A549 (cell line): ENCODE data around the gene NKIRAS2. TPM values are rescaled to one million over a fixed set of nuclear protein-coding genes. Genes with fewer than 3 reads are reported as not detected.

Source experiments
- ATAC-seq, 2 experiments: fragments of 200-7000 bp in 1 of 2; fragments of >200 bp in 1 of 2; cut with Nextera tagmentation in 1 of 2; cut with Tn5 transposase in 1 of 2; 3 replicates each; pipeline versions ENCODE4 v1.8.0 to v1.9.1; 2018 to 2020; ENCODE audit warnings: mild to moderate bottlenecking in 1 of 2, moderate library complexity in 1 of 2
- CTCF ChIA-PET: fragments of 300-600 bp; sonication (Branson Sonifier 250); formaldehyde crosslinking; extraction: SDS; loops from one replicate; lab custom pipeline; 2021; ENCODE audit warnings: antibody characterized with exemption, inconsistent platforms; lab: Yijun Ruan, JAX
- POLR2A ChIA-PET: fragments of 350-600 bp; formaldehyde crosslinking; extraction: SDS; loops from one replicate; lab custom pipeline; 2021; ENCODE audit warnings: antibody characterized with exemption, inconsistent platforms; lab: Yijun Ruan, JAX
- DNase-seq, 2 experiments: peaks; one replicate each; pipeline versions ENCODE4 v3.0.0 to v3.0.0-alpha.2; 2011 to 2016; ENCODE audit warnings: low read depth in 1 of 2, low spot score in 1 of 2
- FAIRE-seq: peaks from 2 replicates; lab custom pipeline; 2011; peaks lifted over from hg19 to GRCh38; lab: Jason Lieb, UNC
- H3K27ac ChIP-seq, 2 experiments: fragments of >200 bp; sonication (Bioruptor Twin); formaldehyde crosslinking; 3 replicates each; pipeline ENCODE4 v1.5.1; 2016 to 2017
- H3K4me1 ChIP-seq: fragments of >200 bp; sonication (Bioruptor Twin); formaldehyde crosslinking; 3 replicates; pipeline ENCODE4 v1.6.1; 2016
- H3K4me2 ChIP-seq: fragments of >200 bp; sonication (Bioruptor Twin); formaldehyde crosslinking; 3 replicates; pipeline ENCODE4 v1.6.1; 2016
- H3K4me3 ChIP-seq: fragments of >200 bp; sonication (Bioruptor Twin); formaldehyde crosslinking; 3 replicates; pipeline ENCODE4 v1.5.1; 2016
- H3K9me3 ChIP-seq: fragments of >200 bp; sonication (Bioruptor Twin); formaldehyde crosslinking; 3 replicates; pipeline ENCODE4 v1.6.1; 2016
- CHD2 ChIP-seq: fragments of 150-350 bp; IDR thresholded peaks from 2 replicates; pipeline ENCODE4 v1.6.1; 2014; ENCODE audit warnings: low read length; ENCODE audit not compliant: partially characterized antibody
- EHMT2 ChIP-seq: fragments of 200-600 bp; sonication (generic); IDR thresholded peaks from 2 replicates; pipeline ENCODE4 v1.6.1; 2016; ENCODE audit warnings: antibody characterized with exemption, low read depth, mild to moderate bottlenecking, moderate library complexity
- EP300 ChIP-seq, 2 experiments: fragments of >200 bp; sonication (Bioruptor Twin); formaldehyde crosslinking; IDR thresholded peaks; 2 replicates in 1 of 2; 3 replicates in 1 of 2; pipeline ENCODE4 v1.6.1; 2016 to 2017
- FOSB ChIP-seq: fragments of 250-450 bp; sonication (Bioruptor Pico); IDR thresholded peaks from 2 replicates; pipeline ENCODE4 v1.5.0; 2020; ENCODE audit warnings: mild to moderate bottlenecking, moderate library complexity
- FOSL2 ChIP-seq, 2 experiments: fragments of 450-650 bp in 1 of 2; fragments of >200 bp in 1 of 2; sonication (Bioruptor Twin) in 1 of 2; formaldehyde crosslinking; IDR thresholded peaks; 2 replicates each; pipeline versions ENCODE4 v1.5.0 to v1.6.1; 2016 to 2020; ENCODE audit warnings: mild to moderate bottlenecking in 1 of 2, moderate library complexity in 1 of 2
- FOXS1 ChIP-seq: fragments of 250-450 bp; sonication (Bioruptor Pico); IDR thresholded peaks from 2 replicates; pipeline ENCODE4 v1.5.0; 2020; ENCODE audit warnings: mild to moderate bottlenecking, moderate library complexity
- GATA3 ChIP-seq: IDR thresholded peaks from 2 replicates; pipeline ENCODE4 v1.6.1; 2012; ENCODE audit warnings: borderline replicate concordance
- HOXB13 ChIP-seq: fragments of 250-450 bp; sonication (Bioruptor Pico); IDR thresholded peaks from 2 replicates; pipeline ENCODE4 v1.5.0; 2020; ENCODE audit warnings: low read depth, mild to moderate bottlenecking, moderate library complexity
- KDM1A ChIP-seq: fragments of 200-600 bp; sonication (generic); IDR thresholded peaks from 2 replicates; pipeline ENCODE4 v1.6.1; 2016; ENCODE audit warnings: low read depth, mild to moderate bottlenecking
- KDM5A ChIP-seq: fragments of 200-600 bp; sonication (generic); IDR thresholded peaks from 2 replicates; pipeline ENCODE4 v1.6.1; 2016; ENCODE audit warnings: antibody characterized with exemption, mild to moderate bottlenecking
- MAX ChIP-seq: IDR thresholded peaks from 2 replicates; pipeline ENCODE4 v1.6.1; 2012
- MYC ChIP-seq: IDR thresholded peaks from 2 replicates; pipeline ENCODE4 v1.6.1; 2012; ENCODE audit warnings: mild to moderate bottlenecking, inconsistent platforms, low read length, improper control_type of control experiment, borderline replicate concordance
- NPAS2 ChIP-seq: fragments of 250-450 bp; sonication (Bioruptor Pico); IDR thresholded peaks from 2 replicates; pipeline ENCODE4 v1.8.0; 2022; ENCODE audit warnings: mild to moderate bottlenecking, moderate library complexity, borderline replicate concordance
- RAD21 ChIP-seq, 2 experiments: fragments of >200 bp in 1 of 2; sonication (Bioruptor Twin) in 1 of 2; formaldehyde crosslinking in 1 of 2; IDR thresholded peaks in 1 of 2; conservative IDR thresholded peaks in 1 of 2; 2 replicates in 1 of 2; 3 replicates in 1 of 2; pipeline ENCODE4 v1.6.1; 2012 to 2018; ENCODE audit warnings: inconsistent platforms in 1 of 2
- REST ChIP-seq: fragments of 200-600 bp; sonication (generic); IDR thresholded peaks from 2 replicates; pipeline ENCODE4 v1.6.1; 2016; ENCODE audit warnings: antibody characterized with exemption, mild to moderate bottlenecking, moderate library complexity
- RFX5 ChIP-seq: fragments of 450-650 bp; IDR thresholded peaks from 2 replicates; pipeline ENCODE4 v1.7.1; 2014; ENCODE audit warnings: antibody characterized with exemption, mild to moderate bottlenecking, moderate library complexity
- SMC3 ChIP-seq: fragments of >200 bp; sonication (Bioruptor Twin); formaldehyde crosslinking; IDR thresholded peaks from 3 replicates; pipeline ENCODE4 v1.6.1; 2018; ENCODE audit warnings: inconsistent platforms
- SREBF2 ChIP-seq: fragments of 450-650 bp; IDR thresholded peaks from 2 replicates; pipeline ENCODE4 v1.6.1; 2014; ENCODE audit warnings: mild to moderate bottlenecking, moderate library complexity
- TFCP2L1 ChIP-seq: fragments of 250-450 bp; sonication (Bioruptor Pico); IDR thresholded peaks from 2 replicates; pipeline ENCODE4 v1.5.0; 2021; ENCODE audit warnings: mild to moderate bottlenecking
- ZFP36 ChIP-seq: fragments of 450-650 bp; IDR thresholded peaks from 2 replicates; pipeline ENCODE4 v1.6.1; 2014; ENCODE audit warnings: borderline replicate concordance; ENCODE audit not compliant: partially characterized antibody
- WGBS: methylation state at CpG from one replicate; pipeline ENCODE4 v1.1.6; 2017; ENCODE audit errors: missing lambda C conversion rate; 5-methylcytosine and 5-hydroxymethylcytosine counted together
- polyA plus RNA-seq, 4 experiments: library from polyadenylated mRNA; depleted of rRNA in 3 of 4; stranded (reverse); fragments of >200 nt; fragmentation: RNase III in 1 of 4; extraction: RNeasy Plus Mini Kit Qiagen cat#74134 plus additional on column Dnase treatment in 1 of 4; gene quantifications; 2 replicates in 3 of 4; 3 replicates in 1 of 4; pipeline ENCODE4 v1.2.3, GENCODE V29; 2011 to 2017
- TF ChIP-seq, protein P1 (sequence below): IDR thresholded peaks from 2 replicates; pipeline ENCODE4 v1.6.1; 2012
- TF ChIP-seq, protein P2 (sequence below): fragments of >200 bp; sonication (Bioruptor Twin); formaldehyde crosslinking; IDR thresholded peaks from 3 replicates; pipeline ENCODE4 v1.6.1; 2016
- TF ChIP-seq, protein P3 (sequence below): fragments of 450-650 bp; IDR thresholded peaks from 2 replicates; pipeline ENCODE4 v1.6.1; 2014; ENCODE audit warnings: antibody characterized with exemption

NKIRAS2 gene
- polyA plus RNA-seq, 2 of the 4 experiments (the other 2 are of a cell fraction) = 48.0 to 52.2 TPM

DNA sequence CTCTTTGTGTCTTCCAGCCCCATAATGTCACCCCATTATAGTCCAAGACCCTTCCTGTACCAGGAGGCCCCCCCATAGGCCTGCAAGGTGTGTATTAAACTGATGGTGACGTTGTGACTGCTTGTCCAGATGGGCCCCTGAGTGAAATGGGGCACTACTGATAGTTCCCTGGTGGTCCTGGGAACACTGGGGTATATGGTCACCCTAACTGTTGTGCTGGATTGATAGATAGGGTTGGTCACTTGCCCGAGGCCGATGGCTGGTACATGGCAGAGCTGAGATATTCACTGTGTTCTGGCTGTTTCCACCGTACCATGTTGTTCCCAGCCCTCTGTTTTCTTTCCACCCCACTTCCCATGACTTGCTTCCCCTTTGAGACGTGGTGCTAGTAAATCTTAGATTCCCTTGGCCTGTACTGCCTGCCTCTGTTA, 49.0 kb upstream of the NKIRAS2 start:
- DNase-seq = no peak
- no peak overlapping the region for H3K27ac ChIP-seq
- ChIA-PET CTCF (interaction anchor here (0.8 to 29.5 kb wide), 4 partner anchors 7 to 50 kb away, joined by 3 to 378 read pairs (median 54); partner anchors contain the start of genes CNP, DNAJC7 and NKIRAS2), POLR2A (no interaction called here)
- TF ChIP-seq FOSB = no peak
- no peak for TF ChIP-seq KDM1A
- no peak for TF ChIP-seq EP300 (IDR thresholded peaks at IDR 0.05)
- no peak for TF ChIP-seq NPAS2 (CRISPR knock-in tag)
- TF ChIP-seq SMC3 = no peak
- TF ChIP-seq, protein P1, sequence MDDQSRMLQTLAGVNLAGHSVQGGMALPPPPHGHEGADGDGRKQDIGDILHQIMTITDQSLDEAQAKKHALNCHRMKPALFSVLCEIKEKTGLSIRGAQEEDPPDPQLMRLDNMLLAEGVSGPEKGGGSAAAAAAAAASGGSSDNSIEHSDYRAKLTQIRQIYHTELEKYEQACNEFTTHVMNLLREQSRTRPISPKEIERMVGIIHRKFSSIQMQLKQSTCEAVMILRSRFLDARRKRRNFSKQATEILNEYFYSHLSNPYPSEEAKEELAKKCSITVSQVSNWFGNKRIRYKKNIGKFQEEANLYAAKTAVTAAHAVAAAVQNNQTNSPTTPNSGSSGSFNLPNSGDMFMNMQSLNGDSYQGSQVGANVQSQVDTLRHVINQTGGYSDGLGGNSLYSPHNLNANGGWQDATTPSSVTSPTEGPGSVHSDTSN = no peak
- no peak for TF ChIP-seq GATA3
- TF ChIP-seq RFX5 = no peak
- TF ChIP-seq MYC = no peak
- no peak for TF ChIP-seq RAD21 (conservative IDR thresholded peaks at IDR 0.05 in 1 of 2, IDR thresholded peaks at IDR 0.05 in 1 of 2)
- no peak for TF ChIP-seq KDM5A
- TF ChIP-seq EHMT2 = no peak
- TF ChIP-seq, protein P2, sequence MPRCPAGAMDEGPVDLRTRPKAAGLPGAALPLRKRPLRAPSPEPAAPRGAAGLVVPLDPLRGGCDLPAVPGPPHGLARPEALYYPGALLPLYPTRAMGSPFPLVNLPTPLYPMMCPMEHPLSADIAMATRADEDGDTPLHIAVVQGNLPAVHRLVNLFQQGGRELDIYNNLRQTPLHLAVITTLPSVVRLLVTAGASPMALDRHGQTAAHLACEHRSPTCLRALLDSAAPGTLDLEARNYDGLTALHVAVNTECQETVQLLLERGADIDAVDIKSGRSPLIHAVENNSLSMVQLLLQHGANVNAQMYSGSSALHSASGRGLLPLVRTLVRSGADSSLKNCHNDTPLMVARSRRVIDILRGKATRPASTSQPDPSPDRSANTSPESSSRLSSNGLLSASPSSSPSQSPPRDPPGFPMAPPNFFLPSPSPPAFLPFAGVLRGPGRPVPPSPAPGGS = no peak
- no peak for TF ChIP-seq ZFP36
- no peak for TF ChIP-seq MAX
- no peak for TF ChIP-seq CHD2
- TF ChIP-seq, protein P3, sequence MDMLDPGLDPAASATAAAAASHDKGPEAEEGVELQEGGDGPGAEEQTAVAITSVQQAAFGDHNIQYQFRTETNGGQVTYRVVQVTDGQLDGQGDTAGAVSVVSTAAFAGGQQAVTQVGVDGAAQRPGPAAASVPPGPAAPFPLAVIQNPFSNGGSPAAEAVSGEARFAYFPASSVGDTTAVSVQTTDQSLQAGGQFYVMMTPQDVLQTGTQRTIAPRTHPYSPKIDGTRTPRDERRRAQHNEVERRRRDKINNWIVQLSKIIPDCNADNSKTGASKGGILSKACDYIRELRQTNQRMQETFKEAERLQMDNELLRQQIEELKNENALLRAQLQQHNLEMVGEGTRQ = no peak
- WGBS = 96% methylated on average over 5 of the region's 5 CpGs
- ATAC-seq = no peak
- H3K9me3 ChIP-seq = no peaks in the 10 kb centered on the region
- H3K4me3 ChIP-seq = no peak overlapping the region
- FAIRE-seq = no peak
- peaks cover 13% of the 10 kb centered on the region; the same call in 1 of the 3 replicates for H3K4me1 ChIP-seq
- no peak overlapping the region for H3K4me2 ChIP-seq

DNA sequence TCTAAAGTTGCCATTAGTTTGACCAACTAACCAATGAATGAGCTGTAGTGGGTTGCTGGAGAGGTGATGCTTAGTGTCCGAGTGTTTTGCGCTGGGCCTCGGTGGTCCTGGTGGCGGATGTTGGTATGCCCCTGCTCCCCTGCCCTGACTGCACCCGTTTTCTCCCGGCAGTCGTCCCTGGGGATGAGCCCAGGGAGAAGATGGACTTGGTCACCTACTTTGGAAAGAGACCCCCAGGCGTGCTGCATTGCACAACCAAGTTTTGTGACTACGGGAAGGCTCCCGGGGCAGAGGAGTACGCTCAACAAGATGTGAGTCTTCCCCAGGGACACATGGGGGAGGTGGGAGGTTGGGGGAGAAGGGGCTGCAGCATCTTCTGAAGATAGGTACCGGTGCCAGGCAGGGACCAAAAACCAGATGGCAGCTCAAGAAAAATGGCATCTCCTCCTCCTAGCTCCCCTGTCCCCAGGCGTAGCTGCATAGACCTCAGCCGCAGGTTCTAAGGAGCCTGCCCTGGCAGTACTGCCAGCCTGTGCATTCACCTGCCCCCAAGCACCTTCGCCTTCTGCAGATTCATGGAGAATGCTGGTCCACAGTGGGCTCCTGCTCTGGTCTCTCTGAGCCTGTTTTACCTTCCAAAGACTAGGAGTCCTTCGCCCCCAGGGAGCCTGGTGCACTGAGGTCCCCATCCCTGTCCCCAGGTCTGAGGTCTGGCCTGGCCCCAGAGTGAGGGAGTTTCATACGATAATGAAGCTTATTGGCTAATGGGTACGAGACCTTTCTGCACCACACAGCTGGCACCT, 48.0 kb upstream of the NKIRAS2 start:
- Histone ChIP-seq H3K4me3 (no peak overlapping the region), H3K27ac (no peak overlapping the region), H3K4me1 (peaks cover 13% of the 10 kb centered on the region; the same call in 1 of the 3 replicates), H3K4me2 (no peak overlapping the region), H3K9me3 (no peaks in the 10 kb centered on the region)
- ChIA-PET POLR2A (interaction anchor here (0.7 to 0.9 kb wide), 3 partner anchors 31 to 48 kb away, joined by 3 to 6 read pairs (median 3); partner anchors contain the start of gene NKIRAS2), CTCF (interaction anchor here (0.9 to 29.5 kb wide), 6 partner anchors 8 to 350 kb away, joined by 3 to 378 read pairs (median 10); partner anchors contain the start of genes CNP, DNAJC7 and NKIRAS2)
- FAIRE-seq (no peak), DNase-seq (no peak), ATAC-seq (no peak)
- WGBS = 88% methylated on average over 18 of the region's 18 CpGs
- TF ChIP-seq TFCP2L1 (CRISPR knock-in tag) = no peak
- no peak for TF ChIP-seq RFX5
- no peak for TF ChIP-seq SMC3
- TF ChIP-seq REST = no peak
- TF ChIP-seq MYC = no peak
- TF ChIP-seq FOXS1 (CRISPR knock-in tag) = no peak
- TF ChIP-seq, protein P3 = no peak
- no peak for TF ChIP-seq MAX
- TF ChIP-seq HOXB13 (CRISPR knock-in tag) = no peak
- no peak for TF ChIP-seq SREBF2
- no peak for TF ChIP-seq FOSL2 (IDR thresholded peaks at IDR 0.05)
- no peak for TF ChIP-seq FOSL2 (CRISPR knock-in tag; IDR thresholded peaks at IDR 0.05)
